H1 (cell line): ENCODE measurements around the gene PCDH9. TPM values are rescaled to one million over a fixed set of nuclear protein-coding genes. Genes with fewer than 3 reads are reported as not detected.

Experiments used
- CHD2 ChIP-seq: IDR thresholded peaks from 2 replicates; pipeline ENCODE4 v1.6.1; 2012; ENCODE audit warnings: low read length, improper control_type of control experiment
- CREB1 ChIP-seq: IDR thresholded peaks from 2 replicates; pipeline ENCODE4 v1.6.1; 2012; ENCODE audit warnings: inconsistent platforms
- CTCF ChIP-seq, 3 experiments: IDR thresholded peaks; 1 replicate in 2 of 3; 2 replicates in 1 of 3; pipeline versions ENCODE4 v1.5.1 to v1.6.1; 2011; ENCODE audit warnings: low read length in 3 of 3, mild to moderate bottlenecking in 3 of 3, inconsistent platforms in 2 of 3, low read depth in 1 of 3, moderate library complexity in 1 of 3; ENCODE audit not compliant: insufficient read depth in 1 of 3; ENCODE audit errors: control extremely low read depth in 1 of 3
- polyA plus RNA-seq, 7 experiments: library from polyadenylated mRNA; depleted of rRNA in 3 of 7; stranded (reverse) in 5 of 7; unstranded in 2 of 7; fragments of >200 nt in 5 of 7; fragments of 200-250 nt in 2 of 7; gene quantifications; 1 replicate in 5 of 7; 2 replicates in 1 of 7; 4 replicates in 1 of 7; pipeline versions ENCODE4 v1.2.1 to v1.2.3, GENCODE V29; 2011 to 2013; ENCODE audit warnings: missing spikeins in 2 of 7, mixed read lengths in 2 of 7
- total RNA-seq: library from RNA; stranded (reverse); fragmentation: NEBNext Ultra II Directional; extraction: Animal tissue kit (Norgen Biotek cat#: 25700); gene quantifications from 2 replicates; pipeline ENCODE4 v1.2.1, GENCODE V29; 2021

PCDH9 gene
- total and polyA plus RNA-seq, 2 of the 8 experiments (the other 6 are each of a cell fraction or from before 2014, with no cell fraction given) = 0.12 to 0.60 TPM

GRCh38 chr13:67015976-67016600 is 214.0 kb downstream of the PCDH9 start (continued):
- TF ChIP-seq CTCF (IDR thresholded peaks at IDR 0.05; ENCODE audit: control extremely low read depth in 1 of 3, insufficient read depth in 1 of 3, low read depth in 1 of 3, low read length in 3 of 3) (no peak), CREB1 (no peak), CHD2 (no peak)
- TF ChIP-seq, all 59 proteins: peak for 0
